Activated CD4-positive, alpha-beta T cell treated with anti-CD3 and anti-CD28 coated beads, Interleukin-2, amount 50 U/mL, for 1 hour (primary cell): ENCODE measurements around the gene BMP8B.
"Not testable (repeated sequence)": the region's sequence is repeated elsewhere in the genome, so short reads cannot be mapped to it uniquely, and the experiment has no call there.

Experiments used
- DNase-seq: peaks from one replicate; pipeline ENCODE4 v3.0.0-alpha.2; 2020

BMP8B gene, protein sequence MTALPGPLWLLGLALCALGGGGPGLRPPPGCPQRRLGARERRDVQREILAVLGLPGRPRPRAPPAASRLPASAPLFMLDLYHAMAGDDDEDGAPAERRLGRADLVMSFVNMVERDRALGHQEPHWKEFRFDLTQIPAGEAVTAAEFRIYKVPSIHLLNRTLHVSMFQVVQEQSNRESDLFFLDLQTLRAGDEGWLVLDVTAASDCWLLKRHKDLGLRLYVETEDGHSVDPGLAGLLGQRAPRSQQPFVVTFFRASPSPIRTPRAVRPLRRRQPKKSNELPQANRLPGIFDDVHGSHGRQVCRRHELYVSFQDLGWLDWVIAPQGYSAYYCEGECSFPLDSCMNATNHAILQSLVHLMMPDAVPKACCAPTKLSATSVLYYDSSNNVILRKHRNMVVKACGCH

DNA sequence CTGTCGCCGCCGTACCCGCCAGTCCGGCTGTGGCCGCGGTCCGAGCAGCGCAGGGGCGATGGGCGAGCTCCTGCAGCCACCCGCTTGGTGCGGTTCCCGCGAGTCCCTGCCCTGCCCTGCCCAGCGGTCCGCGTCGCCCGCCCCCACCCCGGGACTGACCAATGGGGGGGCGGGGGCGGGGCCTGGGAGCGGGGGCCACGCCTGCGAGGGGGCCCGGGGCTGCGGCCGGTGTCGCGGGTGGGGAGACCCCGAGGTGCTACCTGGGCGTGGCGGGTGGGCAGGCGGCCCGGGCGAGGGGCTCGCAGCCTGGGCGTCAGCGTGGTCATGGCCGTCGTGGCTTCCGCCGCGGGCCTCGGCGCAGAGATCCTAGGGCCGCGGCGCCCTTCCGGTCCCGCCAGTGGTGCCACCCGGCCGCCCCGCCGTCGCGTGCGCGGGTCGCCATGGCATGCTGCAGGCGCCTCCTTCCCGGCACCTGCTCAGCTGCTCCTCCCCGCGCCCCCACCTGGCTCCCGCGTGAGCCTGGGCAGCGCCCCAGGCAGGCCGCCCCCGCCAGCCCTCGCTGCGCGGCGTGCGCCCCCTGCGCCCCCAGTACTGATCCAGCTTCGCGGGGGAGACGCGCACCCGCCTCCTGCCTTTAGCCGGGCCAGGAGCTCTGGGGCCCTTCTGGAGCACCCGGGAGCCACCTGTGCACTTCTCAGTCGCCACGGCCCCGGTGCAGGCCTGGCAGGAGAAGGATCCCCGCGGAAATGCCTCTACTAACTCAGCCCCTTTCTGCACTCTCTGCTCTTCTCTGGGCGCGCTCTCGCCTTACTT lies at the start of gene BMP8B:
TSS of gene BMP8B (minus strand) at position 108 of the 813 bp plus-strand sequence. CDS start 380 bp downstream, outside the sequence.
- peak; percentile 28 for DNase-seq

DNA sequence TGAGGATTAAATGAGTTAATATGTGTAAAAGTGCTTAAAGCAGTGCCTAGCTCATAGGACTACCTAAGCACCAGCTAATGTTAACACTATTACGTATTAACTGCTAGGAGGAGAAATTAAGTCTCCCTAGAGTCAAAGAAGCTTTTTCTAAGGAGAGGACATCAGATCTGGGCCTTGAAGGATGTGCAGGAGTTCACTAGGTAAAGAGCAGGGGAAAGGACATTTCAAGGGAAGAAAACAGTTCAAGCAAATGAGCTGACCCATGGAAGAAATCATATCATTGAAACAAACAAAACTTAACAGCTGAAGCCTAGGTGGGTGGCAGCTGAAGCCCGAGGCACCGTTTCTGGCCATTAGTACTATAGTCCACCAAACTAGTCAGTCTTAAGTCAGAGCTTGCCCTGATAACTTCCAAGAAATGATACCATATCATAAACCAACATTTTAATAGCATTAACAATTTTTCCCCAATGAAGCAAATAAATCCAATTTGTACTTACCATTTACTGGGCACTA lies 48.0 kb upstream of the BMP8B start:
- DNase-seq: no peak

GRCh38 chr1:39835935-39836594 lies 47.4 kb upstream of the BMP8B start:
- no peak for DNase-seq

- no peak for DNase-seq
These were observed 46.4 kb upstream of the BMP8B start for GRCh38 chr1:39835110-39835509.

DNA sequence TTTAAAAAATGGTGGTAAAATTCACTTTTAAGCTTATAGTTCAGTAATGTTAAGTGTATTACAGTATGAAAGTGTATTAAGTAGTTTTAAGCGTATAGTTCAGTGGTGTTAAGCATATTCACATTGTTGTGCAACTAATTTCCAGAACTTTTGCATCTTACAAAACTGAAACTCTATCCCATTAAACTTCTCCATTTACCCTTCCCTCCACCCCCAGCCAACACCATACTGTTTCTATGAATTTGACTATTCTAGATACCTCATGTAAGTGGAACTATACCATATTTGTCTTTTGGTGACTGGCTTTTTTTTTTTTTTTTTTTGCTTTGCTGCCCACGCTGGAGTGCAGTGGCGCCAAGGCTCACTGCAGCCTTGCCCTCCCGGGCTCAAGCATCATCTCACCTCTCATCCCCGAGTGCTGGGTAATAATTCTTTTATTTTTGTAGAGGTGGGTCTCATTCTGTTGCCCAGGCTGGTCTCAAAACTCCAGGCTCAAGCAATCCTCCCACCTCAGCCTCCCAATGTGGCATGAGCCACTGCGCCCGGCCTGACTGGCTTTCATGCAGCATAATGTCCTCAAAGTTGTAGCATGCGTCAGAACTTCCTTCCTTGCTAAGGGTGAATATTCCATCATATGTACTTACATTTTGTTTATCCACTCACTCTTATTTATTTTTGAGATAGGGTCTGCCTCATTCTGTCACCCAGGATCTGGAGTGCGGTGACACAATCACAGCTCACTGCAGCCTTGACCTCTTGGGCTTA lies 45.1 kb upstream of the BMP8B start:
- DNase-seq: no peak

DNA sequence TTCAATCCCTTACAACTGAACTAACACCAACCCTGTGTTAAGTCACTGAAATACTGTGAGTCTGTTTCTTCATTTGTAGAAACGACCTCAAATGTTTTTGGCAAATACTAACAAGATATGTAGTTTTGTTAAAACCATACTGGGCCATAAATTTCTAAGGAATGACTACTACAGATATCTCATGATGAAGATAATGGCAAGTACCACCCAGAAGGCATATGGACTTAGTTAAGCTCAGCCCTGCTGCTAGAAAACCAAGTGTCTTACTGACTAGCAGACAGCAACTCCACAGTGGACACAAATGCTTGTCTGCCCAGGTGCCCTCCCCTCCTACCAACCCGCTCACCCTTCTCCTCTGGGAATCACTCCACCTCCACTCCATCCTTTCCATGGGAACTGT lies 44.5 kb upstream of the BMP8B start:
- no peak for DNase-seq

GRCh38 chr1:39832294-39832693 lies 43.6 kb upstream of the BMP8B start:
- no peak for DNase-seq

DNA sequence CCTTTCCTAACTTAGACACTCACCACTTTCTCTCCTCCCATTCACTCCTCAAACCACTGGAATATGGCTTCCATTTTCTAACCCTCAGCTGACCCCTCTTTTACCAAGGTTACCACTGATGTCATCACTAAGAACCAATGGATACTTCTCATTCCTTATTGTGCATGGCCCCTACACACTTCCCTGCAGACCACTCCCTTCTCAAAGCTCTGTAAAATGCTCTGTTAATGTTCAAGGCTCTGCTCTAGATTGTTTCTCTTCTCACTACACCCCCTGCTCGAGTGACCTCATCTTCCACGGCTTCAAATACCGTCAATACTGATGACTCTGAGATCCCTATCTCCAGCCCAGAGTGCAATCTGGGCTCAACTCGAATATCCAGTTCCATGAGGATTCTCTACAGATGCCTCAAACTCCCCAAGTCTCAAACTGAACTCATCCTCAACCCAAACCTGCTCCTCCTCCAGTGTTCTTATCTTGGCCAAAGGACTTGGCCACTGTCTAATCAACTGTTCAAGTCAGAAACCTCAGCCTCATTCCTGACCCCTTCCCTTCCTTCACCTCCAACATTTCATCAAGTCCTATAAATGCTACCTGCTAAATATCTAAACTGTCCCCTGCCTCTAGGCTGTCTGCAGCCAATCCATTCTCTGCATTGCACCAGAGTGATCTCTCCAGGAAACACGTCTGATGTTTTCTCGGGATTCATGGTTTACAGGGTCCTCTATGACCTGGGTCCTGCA lies 41.3 kb upstream of the BMP8B start:
- no peak for DNase-seq

DNA sequence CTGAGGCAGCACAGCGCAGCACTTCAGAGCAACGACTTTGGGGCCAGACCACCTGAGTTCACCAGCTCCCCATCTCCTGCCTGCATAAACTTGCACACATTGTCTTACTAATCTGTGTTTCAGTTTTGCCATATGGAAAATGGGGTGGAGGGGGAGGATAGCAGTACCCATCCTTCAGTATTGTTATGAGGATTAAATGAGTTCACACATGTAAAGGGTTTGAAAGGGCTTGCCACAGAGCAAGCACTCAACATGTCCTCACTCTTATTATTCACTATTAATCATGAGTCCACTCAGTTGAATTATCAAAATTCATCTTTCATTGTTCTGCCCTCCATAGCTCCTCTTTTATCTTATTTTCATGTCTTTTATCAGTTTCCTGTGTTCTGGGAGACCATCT lies 40.1 kb upstream of the BMP8B start:
- no peak for DNase-seq

- not testable (repeated sequence) for DNase-seq
These were observed 39.6 kb upstream of the BMP8B start for GRCh38 chr1:39828255-39828654.

- no peak for DNase-seq
These were observed 38.5 kb upstream of the BMP8B start for GRCh38 chr1:39827201-39827600.

- DNase-seq: no peak
These were observed 37.9 kb upstream of the BMP8B start for GRCh38 chr1:39826583-39826982.

- DNase-seq: no peak
These were observed 36.8 kb upstream of the BMP8B start for GRCh38 chr1:39825432-39825941.

GRCh38 chr1:39823450-39823849 lies 34.8 kb upstream of the BMP8B start:
- not testable (repeated sequence) for DNase-seq

DNA sequence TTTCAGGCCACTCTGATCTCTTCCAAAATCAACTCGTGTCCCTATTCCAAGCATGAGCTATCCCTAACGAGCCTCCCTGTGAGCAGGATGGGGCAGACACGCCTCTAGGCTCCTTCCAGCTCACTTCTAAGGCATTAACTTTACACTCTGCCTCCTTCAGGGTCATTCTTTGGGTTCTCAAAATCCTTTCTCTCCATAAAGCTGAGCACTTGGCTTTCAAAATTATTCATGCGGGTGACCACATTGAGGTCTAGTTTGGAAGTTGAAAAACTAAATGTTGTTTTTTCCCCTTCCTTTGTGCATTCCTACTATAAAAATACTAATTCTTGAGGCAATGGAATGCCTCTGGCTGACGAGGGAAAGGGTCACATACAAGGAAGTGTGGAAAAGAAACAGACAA lies 33.5 kb upstream of the BMP8B start:
- no peak for DNase-seq

DNA sequence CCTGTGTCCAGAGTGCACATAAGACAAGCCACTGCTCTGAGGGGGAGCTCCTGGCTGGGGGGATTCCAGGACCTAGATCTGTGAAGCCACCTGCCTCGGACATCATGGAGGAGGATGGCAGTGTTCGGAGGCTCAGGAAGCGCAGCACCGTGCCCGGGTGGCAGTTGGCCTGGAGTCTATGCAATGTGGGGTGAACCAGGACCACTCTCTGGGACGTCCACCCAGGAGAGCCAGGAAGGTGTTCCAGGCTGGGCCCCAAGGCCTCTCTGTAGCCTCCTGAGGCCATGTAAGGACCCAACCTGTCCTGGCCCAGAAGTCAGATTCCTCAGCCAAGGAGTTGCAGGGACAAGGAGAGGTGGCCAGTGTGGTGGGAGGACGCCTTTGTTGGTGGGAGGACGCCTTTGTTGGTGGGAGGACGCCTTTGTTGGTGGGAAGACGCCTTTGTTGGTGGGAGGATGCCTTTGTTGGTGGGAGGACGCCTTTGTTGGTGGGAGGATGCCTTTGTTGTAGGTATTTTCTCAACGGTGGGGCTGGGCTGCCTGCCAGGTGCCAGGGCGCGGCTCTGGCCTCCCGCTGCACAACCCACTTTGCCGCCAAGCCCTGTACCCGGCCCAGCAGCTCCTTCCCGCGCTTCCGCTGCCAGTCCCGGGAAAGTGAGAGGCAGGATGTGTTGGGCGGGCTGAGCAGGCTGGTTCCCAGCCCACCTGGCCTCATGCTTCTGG lies 30.6 kb upstream of the BMP8B start:
- DNase-seq: no peak

- DNase-seq: no peak
These were observed 29.8 kb upstream of the BMP8B start for GRCh38 chr1:39818482-39818881.

- peak; percentile 64 for DNase-seq
These were observed 28.6 kb upstream of the BMP8B start for GRCh38 chr1:39817091-39817932.

DNA sequence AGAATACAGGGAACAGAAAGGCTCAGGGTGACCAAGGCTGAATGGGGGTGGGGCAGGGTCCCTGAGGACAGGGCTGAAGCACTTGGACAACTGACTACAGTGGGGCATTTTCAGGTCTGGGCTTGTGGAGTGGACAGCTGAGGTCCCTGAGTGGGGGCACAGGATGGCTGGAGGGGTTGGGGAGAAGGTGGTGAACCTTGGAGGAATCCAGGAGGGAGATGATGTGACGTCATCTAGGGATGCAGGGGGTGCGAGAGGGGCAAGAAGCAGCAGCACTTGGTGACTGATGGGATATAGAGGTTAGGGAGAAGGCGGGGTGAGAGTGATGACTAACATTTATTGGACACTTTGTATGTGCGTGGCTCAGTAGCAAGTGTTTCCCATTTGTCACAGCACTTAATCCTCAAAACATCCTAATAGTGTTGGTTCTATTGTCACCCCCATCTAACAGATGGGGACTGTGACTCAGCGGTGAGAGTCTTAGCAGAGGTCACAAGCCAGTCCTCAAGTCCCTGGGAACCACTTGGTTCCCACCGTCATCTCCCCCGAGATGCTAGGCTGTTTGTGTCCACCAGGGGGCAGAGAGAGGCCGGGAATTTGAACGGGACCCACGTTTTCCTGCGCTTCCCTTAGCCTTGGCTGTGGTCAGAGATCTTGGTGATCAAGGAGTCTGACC lies 27.9 kb upstream of the BMP8B start:
- peak; percentile 50 for DNase-seq
